ENCODE measurements around the gene LKAAEAR1. TPM values are rescaled to one million over a fixed set of nuclear protein-coding genes. Genes with fewer than 3 reads are reported as not detected.

Gene LKAAEAR1
- total RNA-seq, 1 donor from 2014 or later: not detected

Small RNA genes within 50 kb of the gene (microRNA-seq; reads per million reads assigned to microRNA genes)
- gene MIR6813: not detected

Other genes with a start within 250 kb of the LKAAEAR1 start
- gene ABHD16B, start 222.9 kb downstream of the LKAAEAR1 start, total RNA-seq: not detected
- 72.0 TPM for gene TPD52L2, start 219.1 kb downstream of the LKAAEAR1 start, total RNA-seq
- gene DNAJC5, start 189.3 kb downstream of the LKAAEAR1 start, total RNA-seq: 36.1 TPM
- 43.2 TPM for gene UCKL1, start 128.0 kb downstream of the LKAAEAR1 start, total RNA-seq
- gene ZNF512B, start 114.5 kb downstream of the LKAAEAR1 start, total RNA-seq: 12.8 TPM
- 4.0 TPM for gene SAMD10, start 104.8 kb downstream of the LKAAEAR1 start, total RNA-seq
- 47.5 TPM for gene PRPF6, start 103.3 kb downstream of the LKAAEAR1 start, total RNA-seq
- 0.86 TPM for gene C20orf204, start 48.2 kb downstream of the LKAAEAR1 start, total RNA-seq
- 67.0 TPM for gene SOX18, start 34.8 kb downstream of the LKAAEAR1 start, total RNA-seq
- 66.0 TPM for gene TCEA2, start 21.2 kb downstream of the LKAAEAR1 start, total RNA-seq
- 3.1 TPM for gene RGS19, start 4.9 kb downstream of the LKAAEAR1 start, total RNA-seq
- 0.48 TPM for gene OPRL1, start 4.3 kb downstream of the LKAAEAR1 start, total RNA-seq
- gene NPBWR2, start 23.2 kb upstream of the LKAAEAR1 start, total RNA-seq: not detected
- not detected for gene MYT1, start 80.1 kb upstream of the LKAAEAR1 start, total RNA-seq
- 46.9 TPM for gene PCMTD2, start 171.3 kb upstream of the LKAAEAR1 start, total RNA-seq